ENCODE measurements around the gene SACS.
"Not testable (repeated sequence)": the region's sequence is repeated elsewhere in the genome, so short reads cannot be mapped to it uniquely, and the experiment has no call there.

SACS gene

DNA sequence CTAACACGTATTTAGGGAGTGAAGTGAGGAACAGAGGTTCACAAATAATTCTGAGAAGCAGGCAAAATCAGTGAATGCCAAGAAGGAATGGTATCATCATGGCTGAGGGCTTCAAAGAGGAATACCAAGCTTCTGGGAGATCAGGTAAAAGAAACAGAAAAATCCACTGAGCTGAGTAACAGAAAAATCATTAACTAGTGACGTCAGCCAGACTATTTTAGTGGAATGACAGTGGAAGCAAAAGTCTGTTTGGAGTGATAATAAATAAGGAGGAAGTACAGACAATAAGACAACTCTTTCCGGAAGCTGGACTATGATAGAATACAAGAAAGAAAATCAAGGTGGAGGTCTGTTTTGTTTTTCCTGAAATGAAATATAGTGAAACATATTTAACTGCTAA lies 83.5 kb downstream of the SACS start:
- DNase-seq, result no peak

- DNase-seq, result no peak
These were observed 84.2 kb downstream of the SACS start for GRCh38 chr13:23349161-23349897.

- DNase-seq, result no peak
These were observed 85.0 kb downstream of the SACS start for GRCh38 chr13:23348262-23349127.

DNA sequence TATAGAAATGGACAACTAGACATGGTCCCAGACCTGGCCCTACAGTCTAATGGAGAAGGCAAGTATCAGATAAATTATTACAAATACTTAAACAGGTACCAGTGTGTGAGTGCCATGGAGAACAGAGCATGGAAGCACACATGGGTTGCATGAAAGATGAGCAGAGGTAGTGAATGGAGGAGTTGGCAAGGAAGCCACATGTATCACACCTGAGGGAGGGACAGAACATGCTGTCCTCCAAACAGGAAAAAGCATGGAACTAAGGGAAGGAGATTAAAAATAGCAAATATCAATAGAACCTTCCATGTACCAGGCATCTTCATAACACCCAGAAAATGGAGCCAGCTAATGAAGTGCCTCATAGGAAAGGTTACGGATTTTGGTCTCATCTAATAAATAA lies 85.9 kb downstream of the SACS start:
- DNase-seq, result no peak

- DNase-seq, result no peak
These were observed 88.4 kb downstream of the SACS start for GRCh38 chr13:23344931-23345595.

- no peak for DNase-seq
These were observed 94.3 kb downstream of the SACS start for GRCh38 chr13:23339225-23339624.

DNA sequence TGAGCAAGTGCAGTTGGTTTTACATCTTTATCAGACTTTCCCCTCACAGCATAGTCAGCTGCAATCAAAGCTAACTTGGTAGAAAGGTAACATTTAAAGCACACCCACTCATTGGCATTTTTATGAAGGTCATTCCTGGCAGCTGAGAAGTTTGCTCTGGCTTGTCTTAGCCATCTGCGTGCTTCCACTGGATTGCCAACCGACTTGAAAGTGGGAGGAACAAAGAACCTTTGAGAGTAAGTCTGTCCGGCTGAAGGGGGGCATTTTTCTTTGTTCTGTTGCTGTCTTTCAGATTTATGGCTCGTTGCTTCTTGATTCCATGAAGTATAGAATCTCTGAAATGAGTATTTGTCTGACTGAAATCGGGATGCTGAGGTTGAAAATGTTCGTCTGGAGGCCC lies 103.1 kb downstream of the SACS start:
- no peak for DNase-seq

DNA sequence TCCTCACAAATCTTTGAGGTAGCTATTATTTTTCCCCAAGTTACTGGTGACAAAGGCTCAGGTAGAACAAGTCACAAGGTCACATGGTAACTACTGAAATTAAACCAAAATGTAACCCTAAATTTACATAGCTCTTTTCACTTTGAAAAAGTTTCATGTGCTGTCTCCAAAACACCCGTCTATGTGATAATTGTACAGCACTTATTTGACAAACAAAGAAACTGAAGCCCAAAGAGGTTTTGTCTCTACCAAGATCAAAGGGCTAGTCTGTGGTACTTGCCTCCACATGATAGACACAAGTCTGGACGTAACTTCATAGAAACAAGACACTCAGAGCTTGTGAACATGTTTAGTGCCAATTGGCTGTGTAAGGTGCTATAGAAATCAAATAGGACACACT lies 108.3 kb downstream of the SACS start:
- no peak for DNase-seq

GRCh38 chr13:23323946-23324709 lies 109.4 kb downstream of the SACS start:
- DNase-seq, result no peak

GRCh38 chr13:23322353-23323336 lies 110.9 kb downstream of the SACS start:
- DNase-seq, result no peak

- peak; percentile 31 for DNase-seq
These were observed 111.8 kb downstream of the SACS start for GRCh38 chr13:23321535-23322241.

- peak; percentile 4 for DNase-seq
These were observed 112.5 kb downstream of the SACS start for GRCh38 chr13:23320926-23321534.

- DNase-seq, result no peak
These were observed 113.6 kb downstream of the SACS start for GRCh38 chr13:23319883-23320224.

DNA sequence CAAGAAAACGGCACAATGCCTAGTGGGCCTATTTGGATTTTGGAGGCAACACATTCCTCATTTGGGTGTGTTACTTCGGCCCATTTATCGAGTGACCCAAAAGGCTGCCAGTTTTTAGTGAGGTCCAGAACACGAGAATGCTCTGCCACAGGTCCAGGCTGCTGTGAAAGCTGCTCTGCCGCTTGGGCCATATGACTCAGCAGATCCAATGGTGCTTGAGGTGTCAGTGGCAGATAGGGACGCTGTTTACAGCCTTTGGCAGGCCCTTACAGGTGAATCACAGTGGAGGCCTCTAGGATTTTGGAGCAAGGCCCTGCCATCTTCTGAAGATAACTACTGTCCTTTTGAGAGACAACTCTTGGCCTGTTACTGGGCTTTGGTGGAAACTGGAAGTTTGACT lies 118.7 kb downstream of the SACS start:
- DNase-seq, result not testable (repeated sequence)

DNA sequence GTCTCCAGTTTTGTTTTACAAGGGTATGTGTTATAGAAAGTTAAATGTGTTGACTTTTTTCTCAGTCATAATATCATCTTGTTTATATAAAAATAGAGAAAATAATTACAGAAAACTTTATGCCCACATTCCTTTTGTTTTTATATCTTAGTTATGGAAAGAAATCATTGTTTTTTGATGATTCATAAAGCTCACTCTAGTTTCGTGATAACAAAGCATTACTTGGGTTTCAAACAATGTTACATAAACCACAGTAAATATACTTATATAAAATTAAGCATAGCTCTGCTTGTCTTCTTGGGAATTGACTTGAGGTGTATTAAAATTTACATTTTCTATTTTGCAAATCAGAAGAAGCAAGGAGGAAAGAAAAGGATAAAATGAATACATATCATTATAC lies 140.9 kb downstream of the SACS start:
- no peak for DNase-seq

GRCh38 chr13:23289917-23290357 lies 143.6 kb downstream of the SACS start:
- DNase-seq, result no peak

DNA sequence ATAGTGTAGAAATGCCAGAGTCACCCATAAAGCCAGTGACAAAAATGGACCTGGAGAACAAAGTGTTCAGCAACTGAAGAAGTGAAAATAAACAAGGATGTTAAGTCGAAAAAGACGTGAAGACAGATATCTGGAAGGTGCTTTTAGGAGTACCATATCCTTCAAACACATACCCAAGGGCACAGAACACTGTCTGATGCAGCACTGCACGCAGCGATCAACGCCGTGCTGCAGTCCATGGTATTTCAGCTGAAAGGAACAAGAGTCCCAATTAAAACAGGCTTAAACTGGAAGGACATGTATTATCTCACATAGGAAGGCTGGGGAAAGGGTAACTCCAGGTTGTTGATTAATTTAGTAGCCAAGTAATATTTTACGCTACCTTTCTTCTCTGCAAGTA lies 144.5 kb downstream of the SACS start:
- DNase-seq, result no peak

DNA sequence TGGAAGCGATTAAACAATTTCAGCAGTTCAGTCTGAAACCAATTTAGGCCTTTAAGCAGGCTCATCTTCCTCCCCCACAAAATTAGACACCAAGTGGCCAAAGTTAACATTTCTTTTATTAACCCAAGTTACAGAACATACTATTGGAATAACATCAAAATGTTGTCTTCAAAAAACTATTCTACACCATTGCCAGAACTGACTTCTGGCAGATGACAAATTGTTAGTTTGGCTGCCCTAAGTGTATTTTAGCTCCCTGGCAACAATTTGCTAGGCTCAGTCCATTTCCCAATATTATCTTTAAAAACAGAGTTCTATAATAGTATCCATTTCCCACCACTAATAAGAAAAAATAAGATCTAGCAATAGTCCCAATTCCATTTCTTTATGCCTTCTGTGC lies 144.9 kb downstream of the SACS start:
- no peak for DNase-seq

- no peak for DNase-seq
These were observed 154.2 kb downstream of the SACS start for GRCh38 chr13:23279321-23279720.

Measured in CD4-positive, alpha-beta T cell treated with Interleukin-21 for 1 hour (primary cell).